Body of pancreas (tissue), 4 donors: ENCODE results near the gene TNFRSF18. TPM values are rescaled to one million over a fixed set of nuclear protein-coding genes. Genes with fewer than 3 reads are reported as not detected.

ENCODE experiments used
- ATAC-seq: fragments of 150-250 bp; one replicate; pipeline ENCODE4 v1.9.1; 2016
- DNase-seq, 4 donors: peaks; one replicate each; pipeline ENCODE4 v3.0.0-alpha.2; 2019
- H3K27ac ChIP-seq, 4 donors: fragments of 200-600 bp; sonication (generic); 1 replicate in 3 of 4; 2 replicates in 1 of 4; pipeline versions ENCODE4 v1.5.1 to v1.6.1; 2016 to 2019; ENCODE audit warnings: mild to moderate bottlenecking in 1 of 4, mixed read lengths in 1 of 4, moderate library complexity in 1 of 4
- H3K27me3 ChIP-seq, 2 donors: fragments of 200-600 bp; sonication (generic); one replicate each; pipeline ENCODE4 v1.6.0; 2016; ENCODE audit warnings: mild to moderate bottlenecking in 1 of 2
- H3K36me3 ChIP-seq, 2 donors: fragments of 200-600 bp; sonication (generic); replicated peaks in 1 of 2; 2 replicates each; pipeline ENCODE4 v1.5.1; 2016; ENCODE audit warnings: low read depth in 2 of 2; ENCODE audit not compliant: insufficient read depth in 1 of 2
- H3K4me1 ChIP-seq: fragments of 200-600 bp; sonication (generic); one replicate; pipeline ENCODE4 v1.6.0; 2016
- H3K4me3 ChIP-seq, 2 donors: fragments of 200-600 bp; sonication (generic); 1 replicate in 1 of 2; 2 replicates in 1 of 2; pipeline ENCODE4 v1.5.1; 2016 to 2019
- H3K9me3 ChIP-seq, 3 donors: fragments of 200-600 bp; sonication (generic); 1 replicate in 2 of 3; 2 replicates in 1 of 3; pipeline ENCODE4 v1.5.1; 2016
- POLR2A ChIP-seq, 3 donors: fragments of 450-650 bp; IDR thresholded peaks; one replicate each; pipeline ENCODE4 v1.6.1; 2016; ENCODE audit warnings: antibody characterized with exemption in 3 of 3, mild to moderate bottlenecking in 2 of 3
- WGBS, 2 donors: methylation state at CpG; one replicate each; pipeline ENCODE4 v1.1.5; 2017; 5-methylcytosine and 5-hydroxymethylcytosine counted together
- intact Hi-C: fragments of 100-400 bp; cut with DNase I; formaldehyde crosslinking; loops from one replicate; pipeline ENCODE4 v1.15.1; 2023
- total RNA-seq, 2 donors: library from RNA; depleted of rRNA; stranded (reverse); fragments of >200 nt; gene quantifications; one replicate each; pipeline ENCODE4 v1.1.0, GENCODE V29; 2016
- TF ChIP-seq, protein P1 (sequence below), 7 experiments: fragments of 450-650 bp in 4 of 7; fragments of 200-600 bp in 3 of 7; sonication (generic) in 3 of 7; IDR thresholded peaks; one replicate each; pipeline ENCODE4 v1.5.1; 2016 to 2019; ENCODE audit warnings: antibody characterized with exemption in 7 of 7

Gene TNFRSF18
- total RNA-seq, 2 donors from 2014 or later, result not detected

- peak overlapping the region; percentile 89 to 97 (median 94) for H3K27ac ChIP-seq
- TF ChIP-seq, protein P1, sequence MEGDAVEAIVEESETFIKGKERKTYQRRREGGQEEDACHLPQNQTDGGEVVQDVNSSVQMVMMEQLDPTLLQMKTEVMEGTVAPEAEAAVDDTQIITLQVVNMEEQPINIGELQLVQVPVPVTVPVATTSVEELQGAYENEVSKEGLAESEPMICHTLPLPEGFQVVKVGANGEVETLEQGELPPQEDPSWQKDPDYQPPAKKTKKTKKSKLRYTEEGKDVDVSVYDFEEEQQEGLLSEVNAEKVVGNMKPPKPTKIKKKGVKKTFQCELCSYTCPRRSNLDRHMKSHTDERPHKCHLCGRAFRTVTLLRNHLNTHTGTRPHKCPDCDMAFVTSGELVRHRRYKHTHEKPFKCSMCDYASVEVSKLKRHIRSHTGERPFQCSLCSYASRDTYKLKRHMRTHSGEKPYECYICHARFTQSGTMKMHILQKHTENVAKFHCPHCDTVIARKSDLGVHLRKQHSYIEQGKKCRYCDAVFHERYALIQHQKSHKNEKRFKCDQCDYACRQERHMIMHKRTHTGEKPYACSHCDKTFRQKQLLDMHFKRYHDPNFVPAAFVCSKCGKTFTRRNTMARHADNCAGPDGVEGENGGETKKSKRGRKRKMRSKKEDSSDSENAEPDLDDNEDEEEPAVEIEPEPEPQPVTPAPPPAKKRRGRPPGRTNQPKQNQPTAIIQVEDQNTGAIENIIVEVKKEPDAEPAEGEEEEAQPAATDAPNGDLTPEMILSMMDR (IDR thresholded peaks at IDR 0.05), result no peak
- TF ChIP-seq POLR2A (IDR thresholded peaks at IDR 0.05), result peak; percentile 73 to 82 (median 82)
- H3K27me3 ChIP-seq, result no peaks in the 10 kb centered on the region
- H3K36me3 ChIP-seq, result no peaks in the 10 kb centered on the region
- DNase-seq (peak; percentile 77 to 85 (median 84)), ATAC-seq (peak; percentile 43)
- peak overlapping the region; percentile 40 to 61 for H3K4me3 ChIP-seq
- no peaks in the 10 kb centered on the region for H3K9me3 ChIP-seq
- 23 to 37% methylated on average over 21 to 47 of the region's 48 CpGs for WGBS, 2 donors
- peaks cover 57% of the 10 kb centered on the region for H3K4me1 ChIP-seq
- intact Hi-C loops, result no loop called here
These were observed 41.5 kb downstream of the TNFRSF18 start for GRCh38 chr1:1164701-1165451.

GRCh38 chr1:1164361-1164700 lies 42.1 kb downstream of the TNFRSF18 start:
- ATAC-seq (no peak), DNase-seq (no peak)
- Histone ChIP-seq H3K36me3 (no peaks in the 10 kb centered on the region), H3K27ac (peak overlapping the region; percentile 89 to 97 (median 94)), H3K9me3 (no peaks in the 10 kb centered on the region), H3K4me1 (peaks cover 57% of the 10 kb centered on the region), H3K27me3 (no peaks in the 10 kb centered on the region), H3K4me3 (peak overlapping the region; percentile 40 to 61)
- WGBS, 2 donors, result 19 to 26% methylated on average over 23 to 24 of the region's 26 CpGs
- intact Hi-C loops, result no loop called here
- no peak for TF ChIP-seq POLR2A (IDR thresholded peaks at IDR 0.05)
- TF ChIP-seq, protein P1 (IDR thresholded peaks at IDR 0.05), result no peak

- Histone ChIP-seq H3K4me1 (peaks cover 57% of the 10 kb centered on the region), H3K36me3 (no peaks in the 10 kb centered on the region), H3K27me3 (no peaks in the 10 kb centered on the region), H3K9me3 (no peaks in the 10 kb centered on the region), H3K27ac (peak overlapping the region; percentile 89 to 97 (median 94)), H3K4me3 (peak overlapping the region; percentile 40 to 61)
- peak in 1 of 4 donors; percentile 36 for DNase-seq
- 0 to 11% methylated on average over 11 to 33 of the region's 33 CpGs for WGBS, 2 donors
- ATAC-seq, result peak; percentile 1
- intact Hi-C loops, result no loop called here
- TF ChIP-seq POLR2A (IDR thresholded peaks at IDR 0.05), result no peak
- TF ChIP-seq, protein P1 (IDR thresholded peaks at IDR 0.05), result no peak
These were observed 42.8 kb downstream of the TNFRSF18 start for GRCh38 chr1:1163538-1164070.

GRCh38 chr1:1162597-1163537 lies 43.5 kb downstream of the TNFRSF18 start:
- no peaks in the 10 kb centered on the region for H3K9me3 ChIP-seq
- DNase-seq (peak; percentile 89 to 96 (median 95)), ATAC-seq (peak; percentile 72)
- H3K36me3 ChIP-seq, result no peaks in the 10 kb centered on the region
- intact Hi-C loops, result no loop called here
- no peaks in the 10 kb centered on the region for H3K27me3 ChIP-seq
- H3K27ac ChIP-seq, result peak overlapping the region; percentile 89 to 97 (median 94)
- WGBS, 2 donors, result 17 to 20% methylated on average over 3 to 63 of the region's 73 CpGs
- H3K4me3 ChIP-seq, result peak overlapping the region; percentile 40 to 61
- peaks cover 57% of the 10 kb centered on the region for H3K4me1 ChIP-seq
- peak; percentile 93 to 98 (median 97) for TF ChIP-seq POLR2A (IDR thresholded peaks at IDR 0.05)
- TF ChIP-seq, protein P1 (IDR thresholded peaks at IDR 0.05), result no peak
